Midbrain (tissue), 1 donor: ENCODE data around the gene IL17RE.
"Not testable (repeated sequence)": the region's sequence is repeated elsewhere in the genome, so short reads cannot be mapped to it uniquely, and the experiment has no call there.

ENCODE experiments used
- DNase-seq: peaks from one replicate; lab custom pipeline; 2025; lab: John Stamatoyannopoulos, UW

The IL17RE gene, protein sequence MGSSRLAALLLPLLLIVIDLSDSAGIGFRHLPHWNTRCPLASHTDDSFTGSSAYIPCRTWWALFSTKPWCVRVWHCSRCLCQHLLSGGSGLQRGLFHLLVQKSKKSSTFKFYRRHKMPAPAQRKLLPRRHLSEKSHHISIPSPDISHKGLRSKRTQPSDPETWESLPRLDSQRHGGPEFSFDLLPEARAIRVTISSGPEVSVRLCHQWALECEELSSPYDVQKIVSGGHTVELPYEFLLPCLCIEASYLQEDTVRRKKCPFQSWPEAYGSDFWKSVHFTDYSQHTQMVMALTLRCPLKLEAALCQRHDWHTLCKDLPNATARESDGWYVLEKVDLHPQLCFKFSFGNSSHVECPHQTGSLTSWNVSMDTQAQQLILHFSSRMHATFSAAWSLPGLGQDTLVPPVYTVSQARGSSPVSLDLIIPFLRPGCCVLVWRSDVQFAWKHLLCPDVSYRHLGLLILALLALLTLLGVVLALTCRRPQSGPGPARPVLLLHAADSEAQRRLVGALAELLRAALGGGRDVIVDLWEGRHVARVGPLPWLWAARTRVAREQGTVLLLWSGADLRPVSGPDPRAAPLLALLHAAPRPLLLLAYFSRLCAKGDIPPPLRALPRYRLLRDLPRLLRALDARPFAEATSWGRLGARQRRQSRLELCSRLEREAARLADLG

DNA sequence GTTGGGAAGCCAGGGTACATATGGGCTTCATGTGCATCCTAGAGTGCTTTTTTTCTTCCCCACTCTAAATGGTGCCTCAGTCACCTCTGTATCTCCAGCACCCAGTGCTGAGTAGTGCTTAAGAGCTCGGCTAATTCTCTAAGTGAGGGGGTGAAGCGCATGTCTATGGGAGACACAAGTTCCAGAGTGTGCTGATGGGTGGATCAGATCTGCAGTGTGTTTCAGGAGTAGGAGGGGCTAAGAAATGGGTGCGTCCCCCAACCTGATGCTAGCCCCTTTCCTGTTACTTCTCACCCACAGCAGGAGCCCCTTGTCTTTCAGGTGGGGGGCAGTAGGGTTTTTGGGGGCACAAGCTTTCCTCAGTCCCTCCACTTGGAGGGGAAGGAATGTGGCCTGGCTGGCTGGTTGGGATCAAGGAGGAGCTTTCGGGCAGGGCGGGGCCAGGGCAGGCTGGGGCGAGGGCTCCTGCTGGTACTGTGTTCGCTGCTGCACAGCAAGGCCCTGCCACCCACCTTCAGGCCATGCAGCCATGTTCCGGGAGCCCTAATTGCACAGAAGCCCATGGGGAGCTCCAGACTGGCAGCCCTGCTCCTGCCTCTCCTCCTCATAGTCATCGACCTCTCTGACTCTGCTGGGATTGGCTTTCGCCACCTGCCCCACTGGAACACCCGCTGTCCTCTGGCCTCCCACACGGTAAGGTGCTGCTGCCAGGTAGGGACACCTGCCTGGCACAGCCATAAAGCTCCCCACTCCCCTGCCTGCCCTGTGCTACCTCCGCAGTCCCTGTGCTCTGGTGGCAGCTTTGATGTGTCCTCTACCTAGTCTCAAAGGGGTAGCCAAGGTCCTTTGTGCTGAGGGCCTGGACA, at the start of gene IL17RE:
IL17RE (plus strand) TSS at position 477 of the 866 bp plus-strand sequence; CDS start at position 562, 85 bp downstream.
- no peak for DNase-seq

DNA sequence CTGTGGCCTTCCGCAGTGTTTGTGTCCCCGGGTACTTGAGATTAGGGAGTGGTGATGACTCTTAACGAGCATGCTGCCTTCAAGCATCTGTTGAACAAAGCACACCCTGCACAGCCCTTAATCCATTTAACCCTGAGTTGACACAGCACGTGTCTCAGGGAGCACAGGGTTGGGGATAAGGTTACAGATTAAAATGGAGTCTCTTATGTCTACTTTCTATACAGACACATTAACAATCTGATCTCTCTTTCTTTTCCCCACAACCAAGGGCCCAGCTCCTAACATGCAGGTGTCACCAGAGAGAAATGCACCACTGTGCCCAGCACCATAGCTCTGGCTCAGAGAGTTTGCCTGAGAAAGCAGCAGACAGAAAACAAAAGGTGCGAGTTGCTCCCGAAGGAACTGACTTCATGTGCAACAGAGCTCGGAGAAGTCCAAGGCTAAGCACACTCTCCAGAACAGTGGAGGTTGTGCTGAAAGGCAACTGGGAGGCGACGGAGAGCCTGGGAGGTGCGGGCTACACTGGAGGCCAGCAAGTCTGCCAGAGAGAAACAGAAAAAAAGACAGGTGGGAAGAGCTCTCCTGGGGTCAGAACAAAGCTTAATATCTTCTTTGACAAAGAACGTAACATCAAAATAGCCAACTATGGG, 48.2 kb upstream of the IL17RE start:
- not testable (repeated sequence) for DNase-seq

DNA sequence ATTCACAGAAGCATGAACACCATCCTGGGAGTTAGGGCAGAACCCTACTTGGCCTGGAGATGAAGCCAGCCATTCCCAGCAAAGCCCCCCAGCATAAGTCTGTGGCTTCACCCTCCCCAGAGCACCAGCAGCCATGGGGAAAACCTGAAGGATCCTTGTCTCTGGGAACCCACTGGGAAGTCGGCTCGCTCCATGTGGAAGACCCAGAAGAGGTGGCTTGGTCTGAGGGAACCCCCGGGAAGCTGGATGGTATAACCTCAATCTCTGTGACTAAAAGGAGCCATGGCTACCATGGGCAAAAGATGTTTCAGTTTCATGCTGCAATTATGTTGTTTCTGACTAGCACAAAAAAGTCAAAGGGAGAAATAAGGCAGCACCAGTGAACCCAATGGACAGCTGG, 47.1 kb upstream of the IL17RE start:
- DNase-seq, result no peak

DNA sequence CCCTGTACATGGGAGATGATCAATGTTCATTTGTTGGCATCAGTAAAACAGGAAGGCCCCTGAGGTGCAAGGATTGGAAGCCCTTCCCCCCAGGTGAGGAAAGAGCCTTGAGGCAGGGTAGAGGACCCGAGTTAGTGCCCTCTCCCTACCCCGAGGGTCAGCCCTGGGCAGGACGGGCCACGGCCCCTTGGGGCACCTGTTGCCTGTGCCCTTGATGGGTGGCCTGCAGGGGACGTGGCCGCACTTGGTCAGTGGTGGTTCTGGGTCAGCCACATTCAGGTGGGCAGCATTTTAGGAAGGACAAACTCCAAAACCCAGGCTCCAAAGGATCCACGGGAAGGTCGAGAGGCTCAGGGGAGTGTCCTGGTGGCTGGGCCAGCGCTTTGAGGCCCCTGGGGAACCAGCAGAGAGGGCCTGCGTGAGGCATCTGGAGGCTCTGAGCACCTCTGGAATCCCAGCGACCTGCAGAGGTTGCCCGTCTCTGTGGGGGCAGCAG, 43.1 kb upstream of the IL17RE start:
- no peak for DNase-seq

DNA sequence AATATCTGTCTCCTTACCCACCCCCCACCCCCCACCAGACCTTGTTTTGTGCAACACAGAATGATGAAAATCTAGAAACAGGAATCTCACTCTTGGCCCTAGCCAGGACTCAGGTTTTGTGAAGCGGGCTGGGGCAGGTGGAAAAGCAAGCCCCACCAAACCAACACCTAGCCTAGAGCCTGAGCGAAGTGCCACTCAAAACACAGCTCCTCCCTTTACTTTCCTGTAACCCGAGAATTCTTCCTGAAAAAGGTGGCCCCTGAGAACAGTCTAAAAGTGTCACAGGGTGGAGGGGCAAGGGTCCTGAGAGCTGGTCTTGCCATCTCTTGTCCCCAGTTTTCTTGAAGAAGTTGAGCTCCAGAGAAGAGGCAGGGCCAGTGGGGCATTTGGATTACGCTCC, 41.4 kb upstream of the IL17RE start:
- no peak for DNase-seq

DNA sequence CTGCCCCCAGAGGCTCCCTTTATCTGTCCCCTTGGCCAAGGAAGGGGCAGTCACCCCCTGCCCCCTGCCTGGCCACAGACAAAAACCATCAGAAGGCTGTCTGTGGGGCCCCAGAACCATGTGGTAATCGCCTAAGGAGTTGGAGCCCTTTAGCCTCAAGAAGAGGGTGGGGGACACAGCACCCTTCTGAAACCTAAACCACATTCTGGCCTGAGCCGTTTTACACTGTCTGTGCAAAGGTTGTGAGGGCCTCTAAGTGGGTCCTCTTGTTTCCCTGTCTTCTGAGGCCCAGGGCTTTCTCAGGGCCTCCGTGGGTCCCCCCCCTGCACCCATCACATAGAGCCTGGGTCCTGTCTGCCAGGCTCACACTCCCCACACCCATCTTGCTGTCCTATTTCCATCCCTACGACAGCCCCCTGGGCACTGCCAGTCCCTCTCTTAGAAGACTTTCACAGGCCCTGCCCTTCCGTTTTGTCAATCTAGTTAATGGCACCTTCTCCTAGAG, 41.0 kb upstream of the IL17RE start:
- no peak for DNase-seq

DNA sequence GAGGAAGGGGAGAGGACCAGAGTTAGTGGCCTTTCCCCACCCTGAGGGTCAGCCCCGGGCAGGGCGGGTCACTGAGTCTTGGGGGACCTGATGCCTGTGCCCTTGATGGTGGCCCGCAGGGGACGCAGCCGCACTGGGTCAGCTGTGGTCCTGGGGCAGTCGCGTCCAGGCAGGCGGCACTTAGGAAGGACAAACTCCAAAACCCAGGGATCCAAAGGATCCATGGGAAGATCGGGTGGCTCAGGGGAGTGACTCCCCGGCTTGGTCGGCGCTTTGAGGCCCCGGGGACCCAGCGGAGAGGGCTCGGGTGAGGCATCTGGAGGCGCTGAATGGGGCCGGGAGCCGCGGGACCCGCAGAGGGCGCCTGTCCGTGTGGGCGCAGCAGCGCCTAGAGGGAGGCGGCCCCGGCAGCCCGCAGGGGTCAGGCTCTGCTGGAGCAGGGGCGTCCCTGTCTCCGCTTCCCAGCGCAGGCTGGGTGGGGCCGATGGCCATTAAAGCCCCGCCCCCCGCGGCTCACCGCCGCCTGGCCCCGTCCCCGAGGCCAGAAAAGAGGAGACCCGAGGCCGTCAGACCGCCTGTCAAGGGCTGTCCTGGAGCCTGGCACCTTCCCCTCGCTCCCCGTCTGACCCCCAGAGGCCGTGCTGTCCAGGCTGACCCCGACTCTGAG, 40.1 kb upstream of the IL17RE start:
- no peak for DNase-seq

DNA sequence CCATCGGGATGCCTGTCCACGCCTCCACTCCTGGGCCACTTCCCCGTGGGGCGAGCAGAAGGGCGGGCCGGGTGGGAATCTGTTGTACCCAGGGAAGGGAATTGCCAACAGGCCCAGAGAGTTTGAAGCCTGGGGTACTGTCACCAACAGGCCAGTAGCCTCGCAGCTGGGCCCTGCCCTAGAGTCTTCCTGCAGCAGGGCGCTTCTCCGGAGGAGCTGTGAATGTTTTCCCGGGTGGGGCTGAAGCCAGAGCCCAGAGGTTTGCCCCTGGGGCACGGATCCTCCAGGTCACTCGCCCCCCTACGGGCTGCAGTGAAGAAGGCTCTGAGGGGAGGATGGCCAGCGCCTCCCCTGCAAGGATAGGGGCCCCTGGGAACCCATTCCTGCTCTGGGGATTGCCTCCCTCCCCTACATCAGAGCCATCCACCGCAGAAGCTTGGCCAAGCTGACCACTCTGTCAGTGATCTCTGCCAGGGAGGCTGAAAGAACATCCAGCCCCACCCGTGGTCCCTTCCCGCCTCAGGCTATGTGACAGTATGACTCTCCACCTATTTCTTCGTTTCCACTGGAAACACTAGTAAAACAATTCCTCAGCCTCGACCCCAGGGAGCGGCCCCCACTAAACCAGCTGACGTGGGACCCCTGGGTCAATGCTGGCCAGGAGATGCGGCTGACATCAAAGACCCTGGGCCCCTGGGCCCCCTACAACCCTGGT, 39.4 kb upstream of the IL17RE start:
- no peak for DNase-seq

DNA sequence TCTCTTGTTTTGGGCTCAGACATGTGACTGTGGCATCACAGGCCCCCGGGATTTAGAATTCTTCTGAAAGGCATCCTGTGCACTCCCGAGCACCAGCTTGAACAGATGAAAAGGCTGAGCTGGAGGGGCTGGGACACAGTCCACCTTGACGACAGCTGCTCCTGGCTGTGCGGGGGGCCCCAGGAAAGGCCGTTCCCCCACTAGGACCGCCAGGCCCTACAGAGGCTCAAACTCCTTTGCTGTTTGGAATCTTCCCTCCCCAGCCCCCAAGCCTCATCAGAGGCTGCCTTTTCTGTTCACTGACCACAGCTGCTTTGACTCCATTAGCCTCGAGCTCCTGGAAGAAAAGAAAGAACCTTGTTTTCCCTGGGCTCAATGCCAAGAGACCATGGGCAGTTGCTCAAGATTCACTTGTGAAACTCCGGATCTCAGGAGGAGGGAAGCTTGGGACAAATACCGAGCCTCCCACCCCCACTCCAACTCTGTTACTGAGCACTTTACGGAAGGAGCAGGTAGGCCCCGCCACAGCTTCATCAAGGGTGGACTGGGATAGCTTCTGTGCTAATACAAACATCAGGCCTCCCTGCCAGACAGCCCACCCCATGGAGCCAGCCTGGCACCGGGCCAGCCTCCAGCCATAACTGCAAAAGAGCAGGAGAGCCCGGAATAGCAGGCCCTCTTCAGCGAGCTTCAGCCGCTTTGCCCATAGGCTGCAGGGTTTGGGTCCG, 38.3 kb upstream of the IL17RE start:
- peak; percentile 82 for DNase-seq

DNA sequence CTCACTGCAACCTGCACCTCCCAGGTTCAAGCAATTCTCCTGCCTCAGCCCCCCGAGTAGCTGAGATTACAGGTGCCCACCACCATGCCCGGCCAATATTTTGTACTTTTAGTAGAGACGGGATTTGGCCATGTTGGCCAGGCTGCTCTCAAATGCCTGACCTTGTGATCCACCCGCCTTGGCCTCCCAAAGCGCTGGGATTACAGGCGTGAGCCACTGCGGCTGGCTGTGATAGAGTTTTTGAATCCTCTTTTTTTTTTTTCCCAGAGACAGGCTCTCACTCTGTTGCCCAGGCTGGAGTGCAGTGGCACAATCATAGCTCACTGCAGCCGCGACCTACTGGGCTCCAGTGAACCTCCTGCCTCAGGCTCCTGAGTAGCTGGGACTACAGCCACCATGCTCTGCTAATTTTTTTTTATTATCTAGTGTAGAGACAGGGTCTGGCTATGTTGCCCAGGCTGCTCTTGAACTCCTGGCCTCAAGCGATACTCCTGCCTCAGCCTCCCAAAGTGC, 37.5 kb upstream of the IL17RE start:
- not testable (repeated sequence) for DNase-seq

DNA sequence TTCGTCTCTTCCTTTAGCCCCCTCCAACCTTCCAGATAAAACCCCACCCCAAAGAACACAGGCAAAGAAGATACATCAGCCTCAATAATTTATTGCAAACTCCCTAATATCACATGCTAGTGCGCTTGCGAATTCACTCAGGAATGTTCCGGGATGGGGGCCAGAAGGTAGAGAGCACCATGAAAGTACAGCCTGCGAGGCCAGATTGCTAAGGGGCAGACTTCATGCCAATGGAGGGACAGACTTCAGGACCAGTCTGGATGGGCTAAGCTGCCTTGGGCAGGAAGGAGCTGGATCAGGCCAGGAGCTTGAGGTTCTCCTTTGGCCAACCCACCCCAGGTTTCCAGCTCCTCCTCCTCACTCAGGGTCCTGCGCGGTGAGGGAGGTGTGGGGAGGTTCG, 36.0 kb upstream of the IL17RE start:
- no peak for DNase-seq

DNA sequence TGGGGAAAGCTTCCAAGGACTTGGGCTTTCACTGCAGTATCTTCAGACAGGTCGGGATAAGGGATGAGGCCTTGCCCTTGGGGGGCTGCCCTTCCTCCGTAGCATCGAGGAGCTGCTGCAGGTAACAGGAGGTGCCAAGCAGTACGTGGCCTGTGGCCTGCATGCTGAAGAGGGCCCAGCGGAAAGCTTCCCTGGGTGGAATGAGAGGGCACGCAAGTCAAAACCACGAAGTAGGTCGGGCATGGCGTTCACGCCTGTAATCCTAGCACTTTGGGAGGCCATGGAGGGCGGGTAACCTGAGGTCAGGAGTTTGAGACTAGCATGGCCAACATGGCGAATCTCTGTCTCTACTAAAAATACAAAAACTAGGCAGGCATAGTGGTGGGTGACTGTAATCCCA, 35.5 kb upstream of the IL17RE start:
- DNase-seq, result no peak

DNA sequence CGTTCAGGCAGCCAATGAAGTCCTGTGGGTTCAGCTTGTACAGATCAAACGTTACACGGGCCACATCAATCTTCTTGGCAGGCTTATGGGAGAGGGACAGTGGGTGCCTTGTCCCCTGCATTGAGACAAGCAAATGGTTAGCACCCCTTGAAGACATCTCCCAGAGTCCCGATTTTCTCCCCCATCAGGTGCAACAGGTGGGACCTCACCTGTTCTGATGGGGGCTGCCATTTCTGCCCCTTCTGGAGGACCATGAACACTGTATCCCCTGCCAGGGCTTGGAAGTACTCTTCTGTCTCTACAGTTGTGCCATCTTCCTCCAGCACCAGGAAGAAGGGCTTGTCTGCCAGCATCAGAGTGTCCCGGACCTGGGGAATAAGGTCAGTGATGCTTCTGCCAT, 32.7 kb upstream of the IL17RE start:
- no peak for DNase-seq

DNA sequence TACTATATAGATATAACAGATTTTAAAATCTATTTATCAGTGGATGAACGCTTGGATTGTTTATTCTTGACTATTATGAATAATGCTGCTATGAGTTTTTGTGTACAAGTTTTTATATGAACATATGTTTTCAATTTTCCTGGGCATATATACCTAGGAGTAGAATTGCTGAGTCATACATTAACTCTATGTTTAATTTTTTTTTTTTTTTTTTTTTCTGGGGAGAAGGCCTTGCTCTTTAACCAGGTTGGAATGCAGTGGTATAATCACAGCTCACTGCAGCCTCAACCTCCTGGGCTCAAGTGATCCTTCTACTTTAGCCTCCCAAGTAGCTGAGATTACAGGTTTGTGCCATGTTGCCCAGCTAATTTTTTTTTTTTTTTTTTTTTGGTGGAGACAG, 31.7 kb upstream of the IL17RE start:
- no peak for DNase-seq

DNA sequence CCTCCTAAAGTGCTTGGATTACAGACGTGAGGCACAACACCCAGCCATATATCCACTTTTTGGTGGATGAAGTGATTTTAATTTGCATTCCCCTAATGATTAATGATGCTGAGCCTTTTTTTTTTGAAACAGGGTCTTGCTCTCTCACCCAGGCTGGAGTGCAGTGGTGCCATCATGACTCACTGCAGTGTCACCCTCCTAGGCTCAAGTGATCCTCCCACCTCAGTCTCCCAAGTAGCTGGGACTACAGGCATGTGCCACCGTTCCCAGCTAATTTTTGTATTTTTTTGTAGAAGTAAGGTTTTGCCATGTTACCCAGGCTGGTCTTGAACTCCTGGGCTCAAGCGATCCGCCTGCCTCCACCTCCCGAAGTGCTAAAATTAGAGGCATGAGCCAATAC, 30.6 kb upstream of the IL17RE start:
- not testable (repeated sequence) for DNase-seq

DNA sequence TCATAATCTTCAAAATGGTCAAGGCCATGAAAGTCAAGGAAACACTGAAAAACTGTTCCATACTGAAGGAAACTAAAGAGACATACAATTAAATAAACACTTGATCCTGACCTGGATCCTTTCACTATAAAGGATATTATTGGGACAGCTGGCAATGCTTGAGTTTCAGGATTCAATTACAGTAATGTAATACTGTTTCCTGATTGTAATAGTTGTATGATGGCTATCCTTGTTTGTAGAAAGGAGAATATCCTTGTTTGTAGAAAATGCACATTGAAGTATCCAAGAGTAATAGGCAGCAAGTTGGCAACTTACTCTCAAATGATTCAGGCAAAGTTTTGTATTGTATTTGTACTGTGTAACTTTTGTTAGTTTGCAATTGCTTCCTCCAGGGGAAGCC, 27.2 kb upstream of the IL17RE start:
- DNase-seq, result no peak

DNA sequence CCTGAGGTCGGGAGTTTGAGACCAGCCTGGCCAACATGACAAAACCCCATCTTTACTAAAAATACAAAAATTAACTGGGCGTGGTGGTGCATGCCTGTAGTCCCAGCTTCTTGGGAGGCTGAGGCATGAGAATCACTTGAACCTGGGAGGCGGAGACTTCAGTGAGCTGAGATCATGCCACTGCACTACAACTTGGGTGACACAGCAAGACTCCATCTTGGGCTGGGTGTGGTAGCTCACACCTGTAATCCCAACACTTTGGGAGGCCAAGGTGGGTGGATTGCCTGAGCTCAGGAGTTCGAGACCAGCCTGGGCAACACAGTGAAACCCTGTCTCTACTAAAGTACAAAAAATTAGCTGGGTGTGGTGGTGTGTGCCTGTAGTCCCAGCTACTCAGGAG, 26.4 kb upstream of the IL17RE start:
- not testable (repeated sequence) for DNase-seq

DNA sequence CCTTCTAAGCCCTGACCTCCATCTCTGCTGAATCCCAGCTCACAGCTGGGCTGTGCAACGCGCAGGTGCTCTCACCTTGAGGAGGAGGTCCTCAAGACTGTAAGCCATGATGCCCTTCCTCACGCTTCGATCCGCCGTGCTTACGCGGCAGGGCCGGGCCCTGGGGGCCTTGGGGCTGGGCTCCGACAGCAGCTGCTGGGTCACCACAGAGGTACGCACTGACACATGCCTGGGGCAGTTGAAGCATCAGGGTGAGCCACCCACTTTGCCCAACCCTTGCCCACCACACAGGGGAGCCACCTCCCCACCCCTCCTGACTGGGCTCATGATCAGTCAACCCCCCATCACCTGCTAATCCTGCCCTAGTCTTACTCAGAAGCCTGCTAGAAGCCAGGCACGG, 25.7 kb upstream of the IL17RE start:
- no peak for DNase-seq

DNA sequence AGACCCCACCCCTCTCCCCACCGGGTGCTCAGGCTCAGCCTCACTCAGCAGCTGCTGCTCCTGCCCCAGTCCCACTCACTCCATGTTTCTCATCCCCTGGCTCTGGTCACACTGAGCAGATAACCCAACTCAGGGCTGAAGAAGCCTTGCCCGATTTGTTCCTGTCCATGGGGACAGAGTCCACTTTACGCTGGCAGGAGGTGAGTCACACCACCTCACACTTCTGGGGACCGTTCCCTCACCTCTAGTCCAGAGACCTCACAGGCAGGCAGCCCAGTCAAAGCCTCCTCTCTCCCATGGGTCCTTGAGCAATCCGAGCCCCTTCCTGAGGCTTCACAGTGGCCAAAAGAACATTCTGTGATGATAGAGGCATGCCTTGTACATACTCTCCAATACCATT, 23.9 kb upstream of the IL17RE start:
- no peak for DNase-seq
